Prostate gland (tissue), 2 donors: ENCODE measurements around the gene GGN.

ENCODE experiments used
- CTCF ChIP-seq, 4 experiments: fragments of 200-600 bp in 2 of 4; fragments of 450-650 bp in 2 of 4; sonication (generic) in 2 of 4; IDR thresholded peaks; 1 replicate in 3 of 4; 2 replicates in 1 of 4; pipeline ENCODE4 v1.5.1; 2016 to 2019; ENCODE audit warnings: antibody characterized with exemption in 4 of 4, mild to moderate bottlenecking in 2 of 4, moderate library complexity in 2 of 4
- POLR2A ChIP-seq: fragments of 450-650 bp; IDR thresholded peaks from one replicate; pipeline ENCODE4 v1.6.1; 2016; ENCODE audit warnings: antibody characterized with exemption, mild to moderate bottlenecking
- POLR2AphosphoS5 ChIP-seq: sonication (generic); formaldehyde crosslinking; IDR thresholded peaks from one replicate; pipeline ENCODE4 v1.6.1; 2017; ENCODE audit warnings: antibody characterized with exemption

- TF ChIP-seq CTCF (IDR thresholded peaks at IDR 0.05), result no peak
- no peak for TF ChIP-seq POLR2AphosphoS5
- TF ChIP-seq POLR2A, result no peak
Observed at GRCh38 chr19:38375098-38375493, 12.7 kb downstream of the GGN start.
